Measurements from ENCODE around the gene PDGFRA. TPM values are rescaled to one million over a fixed set of nuclear protein-coding genes. Genes with fewer than 3 reads are reported as not detected.
"Not testable (repeated sequence)": the region's sequence is repeated elsewhere in the genome, so short reads cannot be mapped to it uniquely, and the experiment has no call there.

The PDGFRA gene
- total RNA-seq, 1 donor from 2014 or later: 215 TPM

- no peak overlapping the region for H3K4me3 Mint-ChIP-seq
- no peaks in the 10 kb centered on the region for H3K36me3 Mint-ChIP-seq
- no peak overlapping the region for H3K27ac Mint-ChIP-seq
- no peak for DNase-seq (ENCODE audit: extremely low spot score, unreplicated experiment)
- H3K9me3 Mint-ChIP-seq: no peaks in the 10 kb centered on the region
- H3K27me3 Mint-ChIP-seq: no peaks in the 10 kb centered on the region
- peaks cover 9% of the 10 kb centered on the region for H3K4me1 Mint-ChIP-seq (ENCODE audit: unreplicated experiment)
- TF ChIP-seq CTCF (conservative IDR thresholded peaks at IDR 0.05): no peak
Measured at GRCh38 chr4:54332542-54332941, 103.4 kb downstream of the PDGFRA start.

- Mint-ChIP-seq H3K9me3 (no peaks in the 10 kb centered on the region), H3K4me1 (ENCODE audit: unreplicated experiment) (peaks cover 9% of the 10 kb centered on the region), H3K27me3 (no peaks in the 10 kb centered on the region), H3K36me3 (no peaks in the 10 kb centered on the region), H3K4me3 (no peak overlapping the region), H3K27ac (no peak overlapping the region)
- TF ChIP-seq CTCF (conservative IDR thresholded peaks at IDR 0.05): no peak
- DNase-seq (ENCODE audit: extremely low spot score, unreplicated experiment): no peak
Measured at GRCh38 chr4:54333657-54334056, 104.6 kb downstream of the PDGFRA start.

DNA sequence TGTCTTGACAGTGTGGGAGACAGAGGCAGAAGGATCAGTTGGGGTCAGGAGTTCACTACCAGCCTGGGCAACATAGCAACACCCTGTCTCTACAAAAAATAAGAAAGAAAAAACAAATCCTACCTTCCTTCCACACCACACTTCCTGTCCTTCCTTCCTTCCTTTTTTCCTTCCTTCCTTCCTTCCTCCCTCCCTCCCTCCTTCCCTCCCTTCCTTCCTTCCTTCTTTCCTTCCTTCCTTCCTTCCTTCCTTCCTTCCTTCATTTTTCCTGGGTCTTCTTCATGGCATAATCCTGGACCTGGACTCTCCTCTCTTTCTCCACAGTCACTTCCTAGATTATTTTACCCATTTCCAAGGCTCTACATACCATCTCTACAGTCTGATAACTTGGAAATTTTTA, 105.7 kb downstream of the PDGFRA start:
- not testable (repeated sequence) for H3K9me3 Mint-ChIP-seq; DNase-seq (ENCODE audit: extremely low spot score, unreplicated experiment); H3K27me3 Mint-ChIP-seq; H3K4me3 Mint-ChIP-seq; H3K4me1 Mint-ChIP-seq (ENCODE audit: unreplicated experiment); H3K27ac Mint-ChIP-seq; H3K36me3 Mint-ChIP-seq

DNA sequence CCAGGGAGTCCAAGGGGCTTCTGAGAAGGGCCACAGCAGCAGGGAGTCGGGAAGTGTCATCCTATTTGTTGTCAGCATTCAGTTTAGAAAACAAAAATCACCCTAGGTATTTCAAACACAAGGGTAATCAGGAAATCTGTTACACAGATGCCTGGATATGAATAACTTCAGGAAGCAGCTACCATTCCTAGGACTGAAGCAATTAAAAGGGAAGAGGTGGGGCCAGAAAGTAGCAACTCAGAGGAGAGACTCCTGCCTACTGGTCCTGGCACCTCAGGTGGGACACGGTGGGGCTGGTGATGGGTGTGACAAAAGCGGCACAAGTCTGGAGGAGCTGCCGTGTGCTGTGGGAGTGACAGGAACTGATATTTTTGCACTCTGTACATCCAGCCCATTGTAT, 107.9 kb downstream of the PDGFRA start:
- H3K27ac Mint-ChIP-seq: no peak overlapping the region
- H3K27me3 Mint-ChIP-seq: no peaks in the 10 kb centered on the region
- DNase-seq (ENCODE audit: extremely low spot score, unreplicated experiment): no peak
- no peaks in the 10 kb centered on the region for H3K36me3 Mint-ChIP-seq
- TF ChIP-seq CTCF (conservative IDR thresholded peaks at IDR 0.05): no peak
- H3K9me3 Mint-ChIP-seq: no peaks in the 10 kb centered on the region
- H3K4me3 Mint-ChIP-seq: no peak overlapping the region
- H3K4me1 Mint-ChIP-seq (ENCODE audit: unreplicated experiment): peaks cover 9% of the 10 kb centered on the region

DNA sequence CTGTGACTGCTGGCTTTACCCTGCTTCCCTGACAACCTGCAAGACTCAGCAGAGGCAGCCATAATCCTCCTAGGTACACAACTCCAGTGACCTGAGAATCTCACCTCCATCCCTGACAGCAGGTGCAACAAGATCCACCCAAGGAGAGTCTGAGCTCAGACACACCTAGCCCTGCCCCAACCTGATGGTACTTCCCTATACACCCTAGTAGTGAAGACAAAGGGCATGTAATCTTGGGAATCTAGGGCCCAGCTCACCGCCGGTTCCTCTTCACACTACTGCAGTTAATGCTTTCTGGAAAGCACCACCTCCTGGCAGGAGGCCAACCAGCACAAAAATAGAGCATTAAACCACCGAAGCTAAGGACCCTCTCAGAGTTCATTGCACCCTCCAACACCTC, 113.0 kb downstream of the PDGFRA start:
- H3K27me3 Mint-ChIP-seq; DNase-seq (ENCODE audit: extremely low spot score, unreplicated experiment); H3K4me1 Mint-ChIP-seq (ENCODE audit: unreplicated experiment); H3K27ac Mint-ChIP-seq; H3K4me3 Mint-ChIP-seq; H3K36me3 Mint-ChIP-seq; H3K9me3 Mint-ChIP-seq: not testable (repeated sequence)

Other genes with a start within 250 kb of the PDGFRA start
- gene CHIC2, start 164.7 kb upstream of the PDGFRA start, total RNA-seq (ENCODE audit: low replicate concordance): 16.5 and 22.2 TPM in 2 replicates
- gene GSX2, start 129.1 kb upstream of the PDGFRA start, total RNA-seq (ENCODE audit: low replicate concordance): 5.6 TPM in 1 of 2 replicates, not detected in the other

All from type B pancreatic cell (in vitro differentiated cells).